Heart right ventricle (tissue), 16 donors: ENCODE measurements around the gene ADGRG3. TPM values are rescaled to one million over a fixed set of nuclear protein-coding genes. Genes with fewer than 3 reads are reported as not detected.

Source experiments
- ATAC-seq, 8 donors: fragments of 200-7000 bp; cut with Tn5 transposase; one replicate each; pipeline ENCODE4 v1.9.1; 2020; ENCODE audit warnings: mild to moderate bottlenecking in 8 of 8, moderate library complexity in 8 of 8, moderate number of reproducible peaks in 1 of 8
- DNase-seq, 2 donors: peaks; one replicate each; pipeline ENCODE4 v3.0.0-alpha.2; 2020
- H3K27ac ChIP-seq, 10 donors: fragments of 200-600 bp; sonication (generic) in 2 of 10; one replicate each; pipeline versions ENCODE4 v1.5.0 to v1.8.0; 2020 to 2022; ENCODE audit warnings: mild to moderate bottlenecking in 3 of 10
- H3K27me3 ChIP-seq, 7 donors: fragments of 200-600 bp; one replicate each; pipeline ENCODE4 v1.8.0; 2021 to 2022; ENCODE audit warnings: mild to moderate bottlenecking in 2 of 7
- H3K36me3 ChIP-seq, 9 donors: fragments of 200-600 bp; sonication (generic) in 1 of 9; one replicate each; pipeline versions ENCODE4 v1.5.0 to v1.8.0; 2020 to 2022; ENCODE audit warnings: mild to moderate bottlenecking in 2 of 9
- H3K4me1 ChIP-seq, 9 donors: fragments of 200-600 bp; sonication (generic) in 1 of 9; one replicate each; pipeline versions ENCODE4 v1.5.0 to v1.8.0; 2020 to 2022; ENCODE audit warnings: mild to moderate bottlenecking in 4 of 9
- H3K4me3 ChIP-seq, 10 donors: fragments of 200-600 bp; sonication (generic) in 2 of 10; one replicate each; pipeline versions ENCODE4 v1.5.0 to v1.8.0; 2020 to 2022; ENCODE audit warnings: mild to moderate bottlenecking in 7 of 10, moderate library complexity in 2 of 10
- H3K9me3 ChIP-seq, 11 donors: fragments of 200-600 bp in 10 of 11; sonication (generic) in 2 of 11; one replicate each; pipeline versions ENCODE4 v1.5.0 to v1.8.0; 2013 to 2022; ENCODE audit warnings: mild to moderate bottlenecking in 2 of 11, control low read depth in 1 of 11, moderate library complexity in 1 of 11
- CTCF ChIP-seq, 9 donors: fragments of 200-600 bp; sonication (generic) in 2 of 9; IDR thresholded peaks; one replicate each; pipeline versions ENCODE4 v1.5.0 to v1.8.0; 2021 to 2022; ENCODE audit warnings: antibody characterized with exemption in 9 of 9, mild to moderate bottlenecking in 5 of 9, moderate library complexity in 1 of 9
- WGBS, 2 donors: extraction: QIAGEN DNeasy Blood & Tissue Kit; methylation state at CpG; one replicate each; pipeline ENCODE4 v1.1.7; 2013; ENCODE audit warnings: inconsistent platforms in 1 of 2; 5-methylcytosine and 5-hydroxymethylcytosine counted together
- intact Hi-C, 10 donors: fragments of 100-400 bp; cut with DNase I; formaldehyde crosslinking; loops; one replicate each; pipeline versions ENCODE4 v1.11.1 to v1.14.2; 2022
- polyA plus RNA-seq, 2 donors: library from polyadenylated mRNA; stranded (reverse); fragments of 200-250 nt; gene quantifications; one replicate each; pipeline ENCODE4 v1.2.3, GENCODE V29; 2013
- total RNA-seq, 10 donors: library from RNA; stranded (reverse); fragmentation: NEBNext Ultra II Directional in 3 of 10; extraction: Animal tissue kit (Norgen Biotek cat#: 25700) in 3 of 10; gene quantifications; one replicate each; pipeline versions ENCODE4 v1.2.1 to v1.2.4, GENCODE V29; 2021 to 2023
- donor health status: Arrhythmogenic right ventricular cardiomyopathy.
- donor health status: ischemic (EF 13 %, LVEDD 7.1; RV severe dilation, severe dysfunction).
- donor health status: healthy with polysubstance abuse.
- donor health status: DM: no; HTN: yes; CAD: no.
- donor health status: DM: no; HTN: no; CAD: no.
- donor health status: ischemic (EF 25% LVEDD 6.9; RV normal size, moderate dysfunction).
- donor health status: ischemic (EF 25% LVEDD 5.7; RV mildly dilated, moderate dysfunction).
- donor health status: healthy.
- donor health status: DM: yes; HTN: yes; CAD: no.
- donor health status: Ischemic cardiomyopathy.
- donor health status: ischemic (EF 35%, LVEDD 5.7; RV mildly dilated, moderate dysfunction).
- donor health status: nonischemic (EF 11% LVEDD 7.7; RV severe dilation, severe dysfunction).
- donor health status: DM: yes; HTN: yes; CAD: no.
- donor health status: PGD.
- donor health status: ischemic (EF 29% LVEDD 5.4; RV normal size, mild dysfunction).
- donor health status: nonischemic (EF 23%, LVEDD 6.1; RV moderate dilation, normal function).

ADGRG3 gene
- total and polyA plus RNA-seq, 12 donors: 0.22 to 2.4 (median 0.55) TPM; not detected in 2

GRCh38 chr16:57643147-57643874 is 24.8 kb upstream of the ADGRG3 start:
- intact Hi-C loops: no loop called here
- peaks cover 11 to 94% (median 65%) of the 10 kb centered on the region in 9 donors for H3K4me1 ChIP-seq
- peaks cover 0 to 5% (median 0%) of the 10 kb centered on the region in 9 donors for H3K36me3 ChIP-seq
- no peaks in the 10 kb centered on the region for H3K9me3 ChIP-seq
- H3K4me3 ChIP-seq: no peak overlapping the region
- DNase-seq (no peak), ATAC-seq (no peak)
- TF ChIP-seq CTCF (IDR thresholded peaks at IDR 0.05): no peak
- 55 to 57% methylated on average over 7 of the region's 7 CpGs for WGBS, 2 donors
- H3K27ac ChIP-seq: peak overlapping the region; percentile 39 to 71 (median 62)
- H3K27me3 ChIP-seq: peaks cover 0 to 10% (median 0%) of the 10 kb centered on the region in 7 donors

DNA sequence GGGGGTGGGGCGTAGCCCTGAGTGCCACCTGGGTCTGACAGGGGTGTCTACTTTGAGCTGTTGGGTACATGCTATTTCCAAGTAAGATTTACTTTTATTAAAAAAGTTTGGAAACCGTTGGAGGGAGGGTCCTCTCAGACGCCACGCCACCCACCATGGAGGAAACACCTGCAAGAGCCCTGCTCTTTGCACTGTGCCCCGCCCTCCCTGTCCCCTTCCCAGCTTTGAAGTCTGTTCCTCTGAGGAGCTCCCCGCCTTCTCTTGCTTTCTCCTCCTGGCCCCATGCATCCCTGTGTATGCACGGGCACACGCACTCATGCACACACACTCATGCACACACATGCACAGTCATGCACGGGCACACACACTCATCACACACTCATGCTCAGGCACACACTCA is 24.2 kb upstream of the ADGRG3 start:
- ATAC-seq (no peak), DNase-seq (no peak)
- Histone ChIP-seq H3K36me3 (peaks cover 0 to 5% (median 0%) of the 10 kb centered on the region in 9 donors), H3K27me3 (peaks cover 0 to 14% (median 0%) of the 10 kb centered on the region in 7 donors), H3K4me1 (peaks cover 14 to 94% (median 63%) of the 10 kb centered on the region in 9 donors), H3K4me3 (no peak overlapping the region), H3K27ac (peak overlapping the region in 7 of 10 donors; percentile 60 to 71 (median 66)), H3K9me3 (no peaks in the 10 kb centered on the region)
- intact Hi-C loops: no loop called here
- WGBS, 2 donors: 55 to 58% methylated on average over 9 of the region's 9 CpGs
- no peak for TF ChIP-seq CTCF (IDR thresholded peaks at IDR 0.05)

DNA sequence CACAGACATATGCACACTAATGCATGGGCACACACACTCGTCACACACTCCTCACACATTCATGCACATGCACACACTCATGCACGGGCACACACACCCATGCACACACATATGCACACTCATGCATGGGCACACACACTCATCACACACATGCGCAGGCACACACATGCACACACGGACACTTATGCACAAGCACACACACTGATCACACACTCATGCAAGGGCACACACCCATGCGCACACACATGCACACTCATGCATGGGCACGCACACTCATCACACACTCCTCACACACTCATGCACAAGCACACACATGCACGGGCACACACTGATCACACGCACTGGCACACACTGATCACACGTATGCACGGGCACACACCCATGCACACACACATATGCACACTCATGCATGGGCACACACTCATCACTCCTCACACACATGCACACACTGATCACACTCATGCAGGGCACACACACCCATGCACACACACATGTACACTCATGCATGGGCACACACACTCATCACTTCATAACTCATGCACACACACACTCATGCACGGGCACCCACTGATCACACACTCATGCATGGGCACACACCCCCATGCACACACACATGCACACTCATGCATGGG is 23.6 kb upstream of the ADGRG3 start:
- Histone ChIP-seq H3K36me3 (peaks cover 0 to 5% (median 0%) of the 10 kb centered on the region in 9 donors), H3K4me1 (peaks cover 9 to 88% (median 57%) of the 10 kb centered on the region in 9 donors), H3K27ac (peak overlapping the region in 3 of 10 donors; percentile 74 to 92 (median 78)), H3K27me3 (peaks cover 0 to 14% (median 0%) of the 10 kb centered on the region in 7 donors), H3K9me3 (no peaks in the 10 kb centered on the region), H3K4me3 (no peak overlapping the region)
- 87 to 94% methylated on average over 11 of the region's 11 CpGs for WGBS, 2 donors
- no peak for TF ChIP-seq CTCF (IDR thresholded peaks at IDR 0.05)
- DNase-seq (no peak), ATAC-seq (no peak)
- intact Hi-C loops: loop anchor here in 7 of 10 donors (5.0 kb wide), 2 partner anchors 42 to 52 kb away; no protein-coding TSS in a partner anchor

GRCh38 chr16:57645169-57645568 is 22.9 kb upstream of the ADGRG3 start:
- DNase-seq (no peak), ATAC-seq (no peak)
- TF ChIP-seq CTCF (IDR thresholded peaks at IDR 0.05): no peak
- peaks cover 0 to 14% (median 0%) of the 10 kb centered on the region in 7 donors for H3K27me3 ChIP-seq
- peaks cover 0 to 11% (median 0%) of the 10 kb centered on the region in 9 donors for H3K36me3 ChIP-seq
- intact Hi-C loops: loop anchor here in 7 of 10 donors (5.0 kb wide), 2 partner anchors 43 to 53 kb away; no protein-coding TSS in a partner anchor
- H3K4me1 ChIP-seq: peaks cover 9 to 81% (median 56%) of the 10 kb centered on the region in 9 donors
- H3K27ac ChIP-seq: peak overlapping the region; percentile 74 to 93 (median 86)
- no peaks in the 10 kb centered on the region for H3K9me3 ChIP-seq
- 46 to 48% methylated on average over 10 of the region's 10 CpGs for WGBS, 2 donors
- H3K4me3 ChIP-seq: peak overlapping the region in 1 of 10 donors; percentile 8
